ENCODE data around the gene DLG2. TPM values are rescaled to one million over a fixed set of nuclear protein-coding genes. Genes with fewer than 3 reads are reported as not detected.

Gene DLG2
- total and polyA plus RNA-seq, 2 of the 8 experiments (the other 6 are each of a cell fraction or from before 2014, with no cell fraction given) = 1.7 to 14.3 TPM

DNA sequence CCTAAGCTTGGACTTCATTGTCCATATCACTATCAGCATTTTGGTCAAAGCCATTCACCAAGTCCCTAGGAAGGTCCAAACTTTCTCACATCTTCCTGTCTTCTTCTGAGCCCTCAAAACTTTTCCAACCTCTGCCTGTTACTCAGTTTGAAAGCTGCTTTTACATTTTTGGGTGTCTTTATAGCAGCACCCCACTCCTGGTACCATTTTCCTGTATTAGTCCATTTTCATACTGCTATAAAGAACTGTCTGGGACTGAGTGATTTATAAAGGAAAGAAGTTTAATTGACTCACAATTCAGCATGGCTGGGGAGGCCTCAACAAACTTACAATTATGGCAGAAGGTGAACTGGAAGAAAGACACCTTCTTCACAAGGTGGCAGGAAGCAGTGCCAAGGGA is 1624.0 kb downstream of the DLG2 start:
- Histone ChIP-seq H3K4me3 (ENCODE audit: extremely low read depth in 1 of 4, insufficient read depth in 2 of 4, low read depth in 3 of 4, low read length in 4 of 4) (no peak overlapping the region), H3K79me2 (ENCODE audit: control insufficient read depth in 1 of 2, insufficient read depth in 2 of 2, low read length in 2 of 2) (no peaks in the 10 kb centered on the region), H3K4me2 (ENCODE audit: insufficient read depth in 1 of 2, low read depth in 2 of 2, low read length in 2 of 2) (no peak overlapping the region), H4K8ac (ENCODE audit: extremely low read depth, insufficient read depth, low read length) (no peak overlapping the region), H3K9me3 (ENCODE audit: insufficient read depth in 2 of 2, low read depth in 1 of 2, low read length in 1 of 2) (peaks cover 16 to 18% of the 10 kb centered on the region in 2 experiments), H3K36me3 (ENCODE audit: control insufficient read depth in 2 of 4, insufficient read depth in 4 of 4, low read length in 3 of 4) (peaks cover 0 to 2% (median 0%) of the 10 kb centered on the region in 4 experiments; a peak in 1 of 8 replicates), H3K27me3 (replicated peaks in 1 of 4; ENCODE audit: control insufficient read depth in 3 of 4, extremely low read depth in 1 of 4, insufficient read depth in 3 of 4, low read length in 3 of 4) (no peaks in the 10 kb centered on the region), H3K23ac (ENCODE audit: insufficient read length) (no peak overlapping the region), H3K18ac (ENCODE audit: extremely low read depth, low read length) (no peak overlapping the region), H3K4me1 (replicated peaks in 1 of 4; ENCODE audit: control insufficient read depth in 3 of 4, insufficient read depth in 4 of 4, low read length in 3 of 4) (no peaks in the 10 kb centered on the region), H2BK20ac (ENCODE audit: low read length) (no peak overlapping the region), H4K20me1 (replicated peaks in 1 of 2; ENCODE audit: control insufficient read depth in 1 of 2, insufficient read depth in 2 of 2, low read length in 2 of 2) (no peaks in the 10 kb centered on the region), H2AK5ac (ENCODE audit: low read depth, low read length) (no peak overlapping the region), H2BK120ac (replicated peaks; ENCODE audit: low read depth, low read length) (no peak overlapping the region), H3K56ac (replicated peaks; ENCODE audit: insufficient read length, low read depth, low read length) (no peak overlapping the region), H3K79me1 (ENCODE audit: low read depth, low read length) (no peaks in the 10 kb centered on the region), H4K91ac (replicated peaks; ENCODE audit: insufficient read length, low read length) (no peak overlapping the region), H2BK12ac (ENCODE audit: low read depth, low read length) (no peak overlapping the region), H3K4ac (replicated peaks; ENCODE audit: insufficient read length, low read depth, low read length) (no peak overlapping the region), H3K14ac (ENCODE audit: insufficient read length) (no peak overlapping the region), H3K27ac (ENCODE audit: low read depth, low read length) (no peak overlapping the region), H2AFZ (ENCODE audit: low read length) (no peak overlapping the region), H3K23me2 (ENCODE audit: low read depth, low read length) (no peaks in the 10 kb centered on the region; the same call in 1 of the 2 replicates), H3K9ac (replicated peaks in 1 of 4; ENCODE audit: extremely low read depth in 1 of 4, low read depth in 3 of 4, low read length in 3 of 4) (no peak overlapping the region), H2BK15ac (ENCODE audit: low read length) (no peak overlapping the region), H4K5ac (ENCODE audit: insufficient read length, low read depth, low read length) (no peak overlapping the region), H2BK5ac (ENCODE audit: low read depth, low read length) (no peak overlapping the region)
- FAIRE-seq (no peak), DNase-seq (ENCODE audit: low read depth in 1 of 2, low spot score in 2 of 2) (no peak)
- ChIA-PET CTCF (ENCODE audit: partially characterized antibody) (no interaction called here), POLR2A (ENCODE audit: partially characterized antibody) (no interaction called here)
- TF ChIP-seq, protein P1, sequence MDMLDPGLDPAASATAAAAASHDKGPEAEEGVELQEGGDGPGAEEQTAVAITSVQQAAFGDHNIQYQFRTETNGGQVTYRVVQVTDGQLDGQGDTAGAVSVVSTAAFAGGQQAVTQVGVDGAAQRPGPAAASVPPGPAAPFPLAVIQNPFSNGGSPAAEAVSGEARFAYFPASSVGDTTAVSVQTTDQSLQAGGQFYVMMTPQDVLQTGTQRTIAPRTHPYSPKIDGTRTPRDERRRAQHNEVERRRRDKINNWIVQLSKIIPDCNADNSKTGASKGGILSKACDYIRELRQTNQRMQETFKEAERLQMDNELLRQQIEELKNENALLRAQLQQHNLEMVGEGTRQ (IDR thresholded peaks at IDR 0.05; ENCODE audit: low read length) = no peak
- TF ChIP-seq, protein P2, sequence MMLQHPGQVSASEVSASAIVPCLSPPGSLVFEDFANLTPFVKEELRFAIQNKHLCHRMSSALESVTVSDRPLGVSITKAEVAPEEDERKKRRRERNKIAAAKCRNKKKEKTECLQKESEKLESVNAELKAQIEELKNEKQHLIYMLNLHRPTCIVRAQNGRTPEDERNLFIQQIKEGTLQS (IDR thresholded peaks at IDR 0.05; ENCODE audit: insufficient read depth, low read depth, low read length) = no peak
- TF ChIP-seq NANOG (IDR thresholded peaks at IDR 0.05; ENCODE audit: insufficient read depth, low read depth, low read length, poor library complexity, severe bottlenecking) (no peak), GABPA (IDR thresholded peaks at IDR 0.05; ENCODE audit: borderline replicate concordance, insufficient read depth, low read length) (no peak), SP2 (IDR thresholded peaks at IDR 0.05; ENCODE audit: low read length) (no peak), MAX (IDR thresholded peaks at IDR 0.05) (no peak), JUN (IDR thresholded peaks at IDR 0.05; ENCODE audit: low read depth, low read length) (no peak)
- TF ChIP-seq, protein P3, sequence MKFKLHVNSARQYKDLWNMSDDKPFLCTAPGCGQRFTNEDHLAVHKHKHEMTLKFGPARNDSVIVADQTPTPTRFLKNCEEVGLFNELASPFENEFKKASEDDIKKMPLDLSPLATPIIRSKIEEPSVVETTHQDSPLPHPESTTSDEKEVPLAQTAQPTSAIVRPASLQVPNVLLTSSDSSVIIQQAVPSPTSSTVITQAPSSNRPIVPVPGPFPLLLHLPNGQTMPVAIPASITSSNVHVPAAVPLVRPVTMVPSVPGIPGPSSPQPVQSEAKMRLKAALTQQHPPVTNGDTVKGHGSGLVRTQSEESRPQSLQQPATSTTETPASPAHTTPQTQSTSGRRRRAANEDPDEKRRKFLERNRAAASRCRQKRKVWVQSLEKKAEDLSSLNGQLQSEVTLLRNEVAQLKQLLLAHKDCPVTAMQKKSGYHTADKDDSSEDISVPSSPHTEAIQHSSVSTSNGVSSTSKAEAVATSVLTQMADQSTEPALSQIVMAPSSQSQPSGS (IDR thresholded peaks at IDR 0.05; ENCODE audit: low read length) = no peak
